ENCODE measurements around the gene DUOX1.

- no peak for TF ChIP-seq CTCF (IDR thresholded peaks at IDR 0.05; ENCODE audit: low read depth, low read length, missing input control)
- no peak for TF ChIP-seq HNF4G (IDR thresholded peaks at IDR 0.05)
- TF ChIP-seq REST (IDR thresholded peaks at IDR 0.05): no peak
- TF ChIP-seq EGR1 (IDR thresholded peaks at IDR 0.05; ENCODE audit: low read depth in 2 of 2): no peak
- TF ChIP-seq GABPA (IDR thresholded peaks at IDR 0.05 in 1 of 2, conservative IDR thresholded peaks at IDR 0.05 in 1 of 2): no peak
- no peak for TF ChIP-seq RAD21 (IDR thresholded peaks at IDR 0.05)
- no peak for TF ChIP-seq MAX (IDR thresholded peaks at IDR 0.05)
Measured at GRCh38 chr15:45134046-45134445, 4.3 kb downstream of the DUOX1 start.
